OCI-LY1 (cell line): Measurements from ENCODE around the gene CTSO.

Source experiments
- CTCF ChIP-seq: fragments of 200-600 bp; sonication (generic), shearing (Covaris generic); IDR thresholded peaks from 2 replicates; pipeline ENCODE4 v1.5.1; 2017; ENCODE audit warnings: mild to moderate bottlenecking, antibody characterized with exemption, low read length, moderate library complexity, mixed read lengths
- EZH2 ChIP-seq: fragments of 200-600 bp; sonication (generic), shearing (Covaris generic); IDR thresholded peaks from 2 replicates; pipeline ENCODE4 v1.8.0; 2017; ENCODE audit warnings: borderline replicate concordance, mixed run types, mild to moderate bottlenecking, antibody characterized with exemption, low read length, moderate library complexity, mixed read lengths

- TF ChIP-seq CTCF, result no peak
- no peak for TF ChIP-seq EZH2
Observed at GRCh38 chr4:155879767-155880166, 73.9 kb downstream of the CTSO start.
